IPS-NIHi7 (cell line): Measurements from ENCODE around the gene MRGPRD.
"Not testable (repeated sequence)": the region's sequence is repeated elsewhere in the genome, so short reads cannot be mapped to it uniquely, and the experiment has no call there.

Experiments
- DNase-seq: peaks from one replicate; pipeline ENCODE4 v3.0.0; 2012; ENCODE audit warnings: mixed read lengths; ENCODE audit errors: extremely low spot score

The MRGPRD gene

GRCh38 chr11:68994161-68994893, 13.5 kb upstream of the MRGPRD start:
- peak; percentile 6 for DNase-seq

GRCh38 chr11:68993546-68993945, 12.8 kb upstream of the MRGPRD start:
- no peak for DNase-seq

DNA sequence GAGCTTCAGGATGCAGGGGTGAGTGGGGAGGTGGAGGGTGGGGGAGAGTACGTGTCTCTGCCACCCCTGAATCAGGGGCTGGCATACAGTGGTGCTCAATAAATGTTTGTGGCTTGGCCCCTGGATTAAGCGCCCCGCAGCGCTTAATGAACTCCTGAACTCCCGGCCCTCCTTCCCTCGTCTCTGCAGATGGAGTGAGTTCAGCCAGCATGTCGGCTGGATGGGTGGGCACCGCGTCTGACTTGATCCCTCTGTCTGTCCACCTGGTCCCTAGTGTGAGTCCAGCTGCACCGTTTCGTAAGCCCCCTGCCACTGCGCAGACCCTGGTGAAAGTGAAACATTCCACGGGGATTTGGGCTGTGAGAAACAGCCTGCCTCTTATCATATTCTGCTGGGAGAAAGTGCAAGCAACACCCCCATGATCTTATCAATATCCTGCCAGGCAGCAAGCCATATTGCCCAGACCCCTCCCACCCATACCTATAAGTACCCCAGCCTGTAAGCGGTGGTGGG, 12.0 kb upstream of the MRGPRD start:
- no peak for DNase-seq

GRCh38 chr11:68990995-68991780, 10.4 kb upstream of the MRGPRD start:
- DNase-seq, result no peak

GRCh38 chr11:68989936-68990606, 9.3 kb upstream of the MRGPRD start:
- peak; percentile 7 for DNase-seq

DNA sequence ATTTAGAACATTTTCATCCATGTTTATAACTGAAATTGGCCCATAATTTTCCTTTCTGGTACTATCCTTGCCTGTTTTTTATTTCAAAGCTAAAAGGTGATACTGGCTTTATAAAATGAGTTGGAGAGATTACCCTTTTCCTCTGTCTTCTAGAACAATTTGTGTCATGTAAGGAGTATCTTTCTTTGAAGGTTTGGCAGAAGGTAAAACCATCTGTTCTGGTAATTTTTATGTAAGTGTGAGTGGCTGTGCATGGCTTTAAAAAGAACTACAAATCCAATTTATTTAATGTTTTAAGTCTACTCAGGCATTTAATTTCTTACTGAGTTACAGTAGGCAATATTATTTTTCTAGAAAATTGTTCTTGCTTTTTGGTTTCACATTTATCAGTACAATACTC, 7.7 kb upstream of the MRGPRD start:
- no peak for DNase-seq

DNA sequence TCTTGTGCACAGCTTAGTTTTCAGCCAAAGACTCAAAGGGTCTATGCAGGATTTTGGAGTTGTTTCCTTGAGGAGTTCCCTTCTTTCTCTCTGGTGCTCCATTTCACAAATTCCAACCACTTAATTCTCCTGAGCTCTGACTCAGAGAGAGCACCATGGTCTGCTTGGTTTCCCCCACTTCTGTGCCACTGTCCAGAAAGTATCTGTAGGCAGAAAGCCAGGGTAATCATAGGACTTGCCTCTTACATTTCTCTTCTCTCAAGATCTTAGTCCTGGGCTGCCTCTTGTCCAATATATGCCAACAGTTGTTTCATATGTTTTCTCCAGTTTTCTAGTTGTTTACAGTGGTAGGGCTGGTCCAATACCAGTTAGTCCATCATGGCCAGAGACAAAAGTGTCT, 6.4 kb upstream of the MRGPRD start:
- DNase-seq, result no peak

DNA sequence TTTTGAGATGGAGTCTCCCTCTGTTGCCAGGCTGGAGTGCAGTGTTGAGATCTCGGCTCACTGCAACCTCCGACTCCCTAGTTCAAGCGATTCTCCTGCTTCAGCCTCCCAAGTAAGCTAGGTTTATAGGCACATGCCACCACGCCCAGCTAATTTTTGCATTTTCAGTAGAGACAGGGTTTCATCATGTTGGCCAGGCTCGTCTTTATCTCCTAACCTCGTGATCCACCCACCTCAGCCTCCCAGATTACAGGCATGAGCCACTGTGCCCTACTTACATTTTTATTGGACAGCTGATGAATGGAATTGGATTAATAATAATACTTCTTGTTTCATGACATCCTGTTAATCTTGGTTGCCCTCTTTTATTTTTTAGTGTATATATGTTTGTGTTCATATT, 3.0 kb upstream of the MRGPRD start:
- DNase-seq, result no peak

DNA sequence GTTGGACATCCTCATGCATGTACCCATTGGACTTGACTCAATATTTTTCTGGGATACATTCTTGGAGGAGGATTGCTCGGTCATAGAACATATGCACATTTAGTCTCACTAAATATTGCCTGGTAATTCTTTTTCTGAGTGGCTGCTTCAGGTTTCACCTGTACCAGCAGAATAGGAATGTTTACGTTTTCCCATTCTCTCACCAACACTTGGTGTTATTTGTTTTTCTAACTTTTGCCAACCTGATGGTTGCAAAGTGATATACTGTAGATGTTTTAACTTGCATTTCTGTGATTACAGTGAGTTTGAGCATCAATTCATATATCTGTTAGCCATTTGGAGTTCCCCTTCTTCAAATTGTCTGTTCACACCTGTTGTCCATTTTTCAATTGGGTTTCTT, 1.3 kb upstream of the MRGPRD start:
- no peak for DNase-seq

- DNase-seq, result peak; percentile 13
Measured at GRCh38 chr11:68979931-68980775, 633 bp downstream of the MRGPRD start.

- peak; percentile 11 for DNase-seq
Measured at GRCh38 chr11:68978931-68979594, 1.7 kb downstream of the MRGPRD start.

GRCh38 chr11:68978626-68978930, 2.2 kb downstream of the MRGPRD start:
- peak; percentile 10 for DNase-seq

DNA sequence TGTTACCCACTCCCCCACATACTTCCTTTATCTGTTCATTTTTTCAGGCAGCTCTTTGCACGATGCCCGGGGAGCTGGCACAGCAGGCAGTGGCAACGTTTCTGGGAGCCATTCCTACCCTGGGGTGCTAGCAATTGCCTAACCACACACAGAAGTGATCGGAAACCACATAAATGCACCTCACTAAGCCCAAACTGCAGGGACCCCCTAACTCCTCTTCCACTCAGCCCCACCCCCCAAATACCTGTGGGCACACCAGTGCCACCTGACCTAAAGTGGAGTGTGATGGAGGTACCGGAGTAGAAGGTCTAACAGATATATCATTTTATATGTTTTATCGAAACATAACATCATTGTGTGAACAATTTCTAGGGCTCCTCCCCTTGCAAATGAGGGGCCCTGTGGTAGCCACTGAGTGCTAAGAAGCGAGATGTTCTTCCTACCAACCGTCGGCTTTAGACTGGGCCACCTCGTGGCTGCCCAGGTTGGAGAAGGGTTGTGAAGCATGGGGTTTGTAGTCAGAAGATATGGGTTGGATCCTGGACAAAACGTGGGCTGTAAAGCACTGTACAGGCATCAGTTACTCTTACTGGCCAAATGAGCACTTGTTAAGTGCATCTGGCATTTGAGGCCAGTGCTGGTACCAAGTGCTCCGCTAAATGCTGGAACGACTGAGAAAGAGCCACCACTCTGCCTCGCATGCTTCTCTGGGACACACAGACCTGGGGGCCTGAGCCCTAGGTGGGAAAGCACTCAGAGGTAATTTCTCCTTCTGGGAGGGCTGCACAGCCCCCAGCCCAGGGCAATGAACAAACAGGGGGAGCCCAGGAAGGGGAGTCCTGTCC, 2.8 kb downstream of the MRGPRD start:
- DNase-seq, result no peak

- DNase-seq, result no peak
Measured at GRCh38 chr11:68976563-68976962, 4.2 kb downstream of the MRGPRD start.

DNA sequence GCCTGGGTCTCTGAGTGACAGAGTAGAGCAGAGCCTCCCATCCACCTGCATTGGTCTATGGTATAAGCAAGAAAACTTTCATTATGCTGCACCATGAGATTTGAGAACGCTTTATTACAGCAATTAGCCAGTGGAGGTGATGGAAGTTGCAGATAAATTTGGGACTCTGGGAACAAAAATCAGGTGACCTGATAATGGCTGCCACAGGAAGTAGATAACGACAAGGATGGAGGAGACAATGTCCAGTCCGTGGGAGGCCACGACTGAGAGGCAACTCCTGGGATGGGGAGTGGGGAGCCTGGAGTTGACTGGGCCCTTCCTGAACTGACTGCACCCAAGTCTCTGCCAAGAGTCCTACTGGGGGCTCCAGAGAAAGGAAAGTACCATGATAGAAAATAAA, 4.7 kb downstream of the MRGPRD start:
- no peak for DNase-seq

DNA sequence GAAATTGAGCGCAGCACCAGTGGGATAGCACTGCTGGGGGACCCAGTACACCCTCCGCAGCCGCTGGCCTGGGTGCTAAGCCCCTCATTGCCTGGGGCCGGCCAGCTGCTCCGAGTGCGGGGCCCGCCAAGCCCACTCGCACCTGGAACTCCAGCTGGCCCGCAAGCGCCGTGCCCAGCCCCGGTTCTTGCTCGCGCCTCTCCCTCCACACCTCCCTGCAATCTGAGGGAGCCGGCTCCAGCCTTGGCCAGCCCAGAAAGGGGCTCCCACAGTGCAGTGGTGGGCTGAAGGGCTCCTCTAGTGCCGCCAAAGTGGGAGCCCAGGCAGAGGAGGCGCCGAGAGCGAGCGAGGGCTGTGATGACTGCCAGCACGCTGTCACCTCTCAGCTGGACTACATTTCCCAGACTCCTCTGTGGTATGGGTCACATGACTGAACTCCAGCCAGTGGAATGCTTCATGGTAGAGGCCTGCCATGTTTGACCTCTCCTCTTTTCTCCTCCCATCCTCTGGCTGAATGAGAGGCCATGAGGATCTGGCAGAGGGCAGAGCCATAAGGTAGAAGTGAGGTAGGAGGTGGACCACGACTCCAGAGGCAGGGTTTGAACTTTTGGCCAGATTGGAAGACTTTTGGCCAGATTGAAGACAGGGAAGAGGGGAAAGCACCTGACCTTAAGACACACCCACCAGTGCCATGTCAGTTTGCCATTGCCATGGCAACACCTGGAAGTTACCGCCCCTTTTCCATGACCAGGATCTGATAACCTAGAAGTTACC, 6.2 kb downstream of the MRGPRD start:
- peak; percentile 57 for DNase-seq

DNA sequence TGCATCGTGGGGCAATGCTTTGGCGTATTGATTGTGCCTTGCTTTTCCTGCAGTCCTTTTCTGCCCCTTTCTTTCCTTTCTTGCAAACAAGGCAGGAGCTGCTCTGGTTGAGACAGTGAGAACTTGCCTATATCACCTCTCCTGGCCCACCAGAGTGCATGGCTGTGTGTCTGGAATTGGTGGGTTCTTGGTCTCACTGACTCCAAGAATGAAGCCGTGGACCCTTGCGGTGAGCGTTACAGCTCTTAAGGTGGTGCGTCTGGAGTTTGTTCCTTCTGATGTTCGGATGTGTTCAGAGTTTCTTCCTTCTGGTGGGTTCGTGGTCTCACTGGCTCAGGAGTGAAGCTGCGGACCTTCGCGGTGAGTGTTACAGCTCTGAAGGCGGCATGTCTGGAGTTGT, 7.1 kb downstream of the MRGPRD start:
- not testable (repeated sequence) for DNase-seq

DNA sequence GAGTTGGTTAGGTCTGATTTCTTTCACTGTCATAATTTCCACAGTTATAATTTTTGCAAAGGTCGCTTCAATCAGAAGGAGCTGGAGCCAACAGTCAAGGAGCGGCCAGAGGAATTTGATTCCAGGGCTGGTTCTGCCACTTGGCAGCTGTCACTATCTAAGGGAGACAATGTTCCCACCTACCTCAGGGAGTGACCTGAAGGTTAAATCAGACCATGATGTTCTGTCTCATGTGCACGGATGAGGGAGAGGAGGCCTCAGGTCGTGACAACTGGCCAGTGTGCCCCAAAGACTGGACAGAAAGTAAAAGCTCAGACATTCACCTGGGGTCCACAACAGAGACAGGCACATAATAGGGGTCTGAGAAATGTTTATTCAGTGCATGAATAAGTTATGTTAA, 7.6 kb downstream of the MRGPRD start:
- no peak for DNase-seq

DNA sequence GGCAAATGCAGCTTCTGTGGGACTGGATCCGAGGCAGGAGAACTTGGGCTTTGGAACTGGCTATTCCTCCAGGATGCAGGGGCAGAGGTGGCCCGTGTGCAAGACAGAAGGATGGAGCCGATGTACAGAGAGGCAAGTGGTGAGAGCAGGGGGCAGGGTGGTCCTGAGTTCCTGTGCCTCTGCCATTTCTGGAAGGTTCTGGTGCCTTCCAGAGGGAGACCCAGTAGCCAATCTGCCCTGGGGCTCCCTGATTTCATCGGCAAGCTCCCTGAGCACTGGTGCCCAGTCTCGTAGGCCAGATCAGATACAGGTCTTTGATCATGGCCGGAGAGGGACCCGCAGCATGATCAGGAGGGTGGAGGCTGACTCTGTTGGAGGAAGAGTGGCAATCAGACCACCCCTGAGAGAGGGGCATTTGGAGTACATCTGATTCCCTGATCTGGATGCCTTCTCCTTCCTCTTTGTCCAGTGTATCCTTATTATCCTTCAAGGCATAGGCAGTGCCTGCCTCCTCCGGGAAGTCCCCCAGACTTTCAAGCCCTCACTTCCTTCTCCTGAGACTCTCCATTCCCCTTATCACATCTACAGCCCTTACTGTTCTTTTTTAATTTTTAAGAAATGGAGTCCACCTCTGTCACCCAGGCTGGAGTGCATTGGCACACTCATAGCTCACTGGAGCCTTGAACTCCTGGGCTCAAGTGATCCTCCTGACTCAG, 9.7 kb downstream of the MRGPRD start:
- no peak for DNase-seq
